KMS-11 (cell line): ENCODE data around the gene ERICH3.

ENCODE experiments used
- H2AFZ ChIP-seq: fragments of 200-600 bp; sonication (generic); 2 replicates; pipeline ENCODE4 v1.6.1; 2016; ENCODE audit warnings: antibody characterized with exemption, mixed run types, low read depth
- H3K27ac ChIP-seq: fragments of 200-600 bp; sonication (generic); 2 replicates; pipeline ENCODE4 v1.6.1; 2016; ENCODE audit warnings: mild to moderate bottlenecking, mixed run types
- H3K27me3 ChIP-seq: fragments of 200-600 bp; sonication (generic); 2 replicates; pipeline ENCODE4 v1.6.1; 2017; ENCODE audit warnings: mild to moderate bottlenecking, low read depth, mixed run types, moderate library complexity; ENCODE audit not compliant: insufficient read depth
- H3K36me3 ChIP-seq: fragments of 200-600 bp; sonication (generic); 2 replicates; pipeline ENCODE4 v1.6.1; 2017; ENCODE audit warnings: mild to moderate bottlenecking, mixed run types; ENCODE audit not compliant: insufficient read depth
- H3K4me1 ChIP-seq: fragments of 200-600 bp; sonication (generic); 2 replicates; pipeline ENCODE4 v1.6.1; 2016; ENCODE audit warnings: mild to moderate bottlenecking, low read depth, mixed run types; ENCODE audit not compliant: poor library complexity, severe bottlenecking
- H3K4me2 ChIP-seq: fragments of 200-600 bp; sonication (generic); 2 replicates; pipeline ENCODE4 v1.7.0; 2016; ENCODE audit warnings: mild to moderate bottlenecking, mixed run types
- H3K4me3 ChIP-seq: fragments of 200-600 bp; sonication (generic); IDR thresholded peaks from 2 replicates; pipeline ENCODE4 v1.6.1; 2017; ENCODE audit warnings: low read depth, low read length, mixed read lengths; ENCODE audit not compliant: insufficient read depth
- H3K79me2 ChIP-seq: fragments of 200-600 bp; sonication (generic); 2 replicates; pipeline ENCODE4 v1.6.1; 2016; ENCODE audit warnings: low read depth, mixed run types; ENCODE audit not compliant: insufficient read depth
- H3K9ac ChIP-seq: fragments of 200-600 bp; sonication (generic); 2 replicates; pipeline ENCODE4 v1.6.1; 2016; ENCODE audit warnings: mild to moderate bottlenecking, mixed run types
- H4K20me1 ChIP-seq: fragments of 200-600 bp; sonication (generic); 2 replicates; pipeline ENCODE4 v1.6.1; 2016; ENCODE audit warnings: mild to moderate bottlenecking, mixed run types; ENCODE audit not compliant: insufficient read depth
- TF ChIP-seq, protein P1 (sequence below): fragments of 200-600 bp; sonication (generic); conservative IDR thresholded peaks from 2 replicates; pipeline ENCODE4 v1.6.1; 2017; ENCODE audit warnings: low read depth, mild to moderate bottlenecking, antibody characterized with exemption, low read length, moderate library complexity, mixed read lengths

Gene ERICH3

DNA sequence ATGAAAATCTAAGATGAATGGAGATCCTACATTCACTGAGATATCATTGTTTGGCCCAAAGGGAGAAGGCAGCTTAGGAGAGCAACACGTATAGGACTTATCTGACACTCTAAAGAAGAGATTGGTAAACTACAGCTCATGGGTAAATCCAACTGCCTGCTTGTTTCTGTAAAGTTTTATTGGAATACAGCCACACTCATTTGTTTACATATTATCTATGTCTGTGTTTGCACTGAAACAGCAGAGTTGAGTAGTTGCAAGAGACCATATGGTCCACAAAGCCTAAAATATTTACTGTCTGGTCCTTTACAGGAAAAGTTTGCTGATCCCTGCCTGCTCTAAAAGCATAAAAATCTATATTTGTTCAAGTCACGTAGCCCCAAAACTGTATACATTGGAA, 146.9 kb downstream of the ERICH3 start:
- TF ChIP-seq, protein P1, sequence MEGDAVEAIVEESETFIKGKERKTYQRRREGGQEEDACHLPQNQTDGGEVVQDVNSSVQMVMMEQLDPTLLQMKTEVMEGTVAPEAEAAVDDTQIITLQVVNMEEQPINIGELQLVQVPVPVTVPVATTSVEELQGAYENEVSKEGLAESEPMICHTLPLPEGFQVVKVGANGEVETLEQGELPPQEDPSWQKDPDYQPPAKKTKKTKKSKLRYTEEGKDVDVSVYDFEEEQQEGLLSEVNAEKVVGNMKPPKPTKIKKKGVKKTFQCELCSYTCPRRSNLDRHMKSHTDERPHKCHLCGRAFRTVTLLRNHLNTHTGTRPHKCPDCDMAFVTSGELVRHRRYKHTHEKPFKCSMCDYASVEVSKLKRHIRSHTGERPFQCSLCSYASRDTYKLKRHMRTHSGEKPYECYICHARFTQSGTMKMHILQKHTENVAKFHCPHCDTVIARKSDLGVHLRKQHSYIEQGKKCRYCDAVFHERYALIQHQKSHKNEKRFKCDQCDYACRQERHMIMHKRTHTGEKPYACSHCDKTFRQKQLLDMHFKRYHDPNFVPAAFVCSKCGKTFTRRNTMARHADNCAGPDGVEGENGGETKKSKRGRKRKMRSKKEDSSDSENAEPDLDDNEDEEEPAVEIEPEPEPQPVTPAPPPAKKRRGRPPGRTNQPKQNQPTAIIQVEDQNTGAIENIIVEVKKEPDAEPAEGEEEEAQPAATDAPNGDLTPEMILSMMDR: no peak
- no peaks in the 10 kb centered on the region for H3K4me1 ChIP-seq
- H3K4me3 ChIP-seq: no peak overlapping the region
- H3K4me2 ChIP-seq: no peak overlapping the region
- no peak overlapping the region for H2AFZ ChIP-seq
- H3K9ac ChIP-seq: no peak overlapping the region
- no peaks in the 10 kb centered on the region for H3K79me2 ChIP-seq
- no peaks in the 10 kb centered on the region for H3K27me3 ChIP-seq
- H3K36me3 ChIP-seq: no peaks in the 10 kb centered on the region
- no peaks in the 10 kb centered on the region for H4K20me1 ChIP-seq
- H3K27ac ChIP-seq: no peak overlapping the region

DNA sequence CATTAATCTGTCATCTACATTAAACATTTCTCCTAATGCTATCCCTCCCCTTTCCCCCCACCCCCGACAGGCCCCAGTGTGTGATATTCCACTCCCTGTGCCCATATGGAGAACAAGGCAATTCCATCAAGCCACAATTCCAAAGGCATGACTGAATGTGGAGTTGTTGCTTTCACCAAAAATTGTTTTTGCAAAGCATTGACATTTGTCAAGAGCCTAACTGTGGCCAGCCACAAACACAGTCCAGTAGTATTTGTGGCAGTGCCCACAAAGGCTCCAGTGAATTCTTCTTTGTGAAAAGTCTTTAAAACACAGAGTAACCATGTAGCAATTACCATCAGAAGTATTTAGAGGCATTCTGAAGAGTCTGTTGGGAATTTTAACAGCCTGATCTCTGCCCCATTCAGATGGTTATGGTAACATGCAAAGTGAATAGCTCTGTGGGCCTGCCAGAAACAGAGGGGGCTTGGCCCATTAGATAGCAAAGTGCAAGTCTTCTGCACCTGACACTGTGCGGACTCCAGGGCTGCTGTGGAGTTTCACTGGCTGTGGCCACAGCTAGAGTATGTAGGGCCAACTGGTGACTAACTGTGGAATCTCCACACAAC, 149.6 kb downstream of the ERICH3 start:
- Histone ChIP-seq H3K27me3 (no peaks in the 10 kb centered on the region), H2AFZ (no peak overlapping the region), H3K4me3 (no peak overlapping the region), H3K9ac (no peak overlapping the region), H3K79me2 (no peaks in the 10 kb centered on the region), H3K36me3 (no peaks in the 10 kb centered on the region), H4K20me1 (no peaks in the 10 kb centered on the region), H3K4me1 (no peaks in the 10 kb centered on the region), H3K27ac (no peak overlapping the region), H3K4me2 (no peak overlapping the region)
- TF ChIP-seq, protein P1: no peak

DNA sequence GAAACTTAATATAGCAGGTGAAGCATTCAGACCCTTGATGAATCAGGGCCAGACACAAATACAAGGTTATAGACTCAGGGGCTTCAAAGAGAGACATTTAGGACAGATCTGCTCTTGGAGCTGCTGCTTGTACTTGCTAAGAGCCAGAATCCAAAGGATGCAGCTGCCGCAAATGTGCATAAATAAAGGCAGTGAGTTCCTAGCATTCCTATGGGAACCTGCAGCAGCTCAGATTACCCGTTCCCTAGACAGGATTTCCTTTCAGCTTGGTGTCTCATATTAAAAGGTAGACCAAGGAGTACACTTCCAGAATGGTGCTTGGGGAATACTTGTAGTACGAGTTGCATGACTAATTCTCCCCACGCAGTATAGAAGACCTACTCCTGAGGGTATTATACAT, 151.4 kb downstream of the ERICH3 start:
- Histone ChIP-seq H3K79me2 (no peaks in the 10 kb centered on the region), H3K9ac (no peak overlapping the region), H3K4me2 (no peak overlapping the region), H2AFZ (no peak overlapping the region), H3K27me3 (no peaks in the 10 kb centered on the region), H4K20me1 (no peaks in the 10 kb centered on the region), H3K27ac (no peak overlapping the region), H3K36me3 (no peaks in the 10 kb centered on the region), H3K4me1 (peaks cover 14% of the 10 kb centered on the region), H3K4me3 (no peak overlapping the region)
- TF ChIP-seq, protein P1: no peak
